Lung (tissue), 12 donors: ENCODE data around the gene SCYGR2. TPM values are rescaled to one million over a fixed set of nuclear protein-coding genes. Genes with fewer than 3 reads are reported as not detected.
A peak's percentile ranks its signal among the peaks of the same experiment; 100 is the strongest.

Source experiments
- ATAC-seq: fragments of 200-7000 bp; cut with Tn5 transposase; one replicate; pipeline ENCODE4 v1.9.1; 2020; ENCODE audit warnings: moderate number of reproducible peaks; ENCODE audit not compliant: insufficient read depth, low FRiP score
- DNase-seq, 3 donors: peaks; one replicate each; pipeline ENCODE4 v3.0.0-alpha.2; 2013 to 2017
- H3K27ac ChIP-seq, 2 donors: one replicate each; pipeline ENCODE4 v1.5.1; 2013; ENCODE audit warnings: mild to moderate bottlenecking in 2 of 2, moderate library complexity in 2 of 2, control low read depth in 1 of 2, inconsistent platforms in 1 of 2, low read depth in 1 of 2, low read length in 1 of 2
- H3K27me3 ChIP-seq, 3 donors: one replicate each; pipeline ENCODE4 v1.5.1; 2013; ENCODE audit warnings: low read length in 2 of 3; ENCODE audit not compliant: control insufficient read depth in 3 of 3, insufficient read depth in 3 of 3
- H3K36me3 ChIP-seq, 4 donors: one replicate each; pipeline ENCODE4 v1.5.1; 2013; ENCODE audit warnings: low read length in 4 of 4, mild to moderate bottlenecking in 1 of 4, moderate library complexity in 1 of 4; ENCODE audit not compliant: control insufficient read depth in 4 of 4, insufficient read depth in 4 of 4
- H3K4me1 ChIP-seq, 5 donors: one replicate each; pipeline ENCODE4 v1.5.1; 2013; ENCODE audit warnings: low read length in 5 of 5, mild to moderate bottlenecking in 2 of 5, moderate library complexity in 1 of 5; ENCODE audit not compliant: control insufficient read depth in 5 of 5, insufficient read depth in 5 of 5
- H3K4me3 ChIP-seq: one replicate; pipeline ENCODE4 v1.5.1; 2013; ENCODE audit warnings: mild to moderate bottlenecking, control low read depth, moderate library complexity
- H3K9ac ChIP-seq, 2 donors: one replicate each; pipeline ENCODE4 v1.5.1; 2013; ENCODE audit warnings: low read length in 2 of 2, control low read depth in 1 of 2; ENCODE audit not compliant: insufficient read depth in 1 of 2
- H3K9me3 ChIP-seq, 4 donors: one replicate each; pipeline ENCODE4 v1.5.1; 2013; ENCODE audit warnings: low read length in 3 of 4, mild to moderate bottlenecking in 1 of 4, moderate library complexity in 1 of 4; ENCODE audit not compliant: control insufficient read depth in 4 of 4, insufficient read depth in 3 of 4
- WGBS, 2 donors: extraction: QIAGEN DNeasy Blood & Tissue Kit; methylation state at CpG; one replicate each; pipeline ENCODE4 v1.1.7; 2013; 5-methylcytosine and 5-hydroxymethylcytosine counted together
- polyA plus RNA-seq, 2 donors: library from polyadenylated mRNA; stranded (reverse); fragments of 200-250 nt; gene quantifications; one replicate each; pipeline ENCODE4 v1.2.1, GENCODE V29; 2013
- total RNA-seq, 2 donors: library from RNA; depleted of rRNA in 1 of 2; stranded (reverse); fragments of >200 nt in 1 of 2; gene quantifications; one replicate each; pipeline ENCODE4 v1.2.1, GENCODE V29; 2014 to 2021
- TF ChIP-seq, protein P1 (sequence below): IDR thresholded peaks from 2 replicates; pipeline ENCODE4 v1.5.1; 2012; ENCODE audit warnings: mild to moderate bottlenecking; ENCODE audit errors: control extremely low read depth, extremely low read depth
- donor health status: control.
- donor health status: control.
- donor health status: Bipolar disorder and iron deficiency.
- donor health status: healthy.
- donor health status: DM: yes; HTN: yes; CAD: no.

SCYGR2 gene
- total and polyA plus RNA-seq, 4 donors = not detected

DNA sequence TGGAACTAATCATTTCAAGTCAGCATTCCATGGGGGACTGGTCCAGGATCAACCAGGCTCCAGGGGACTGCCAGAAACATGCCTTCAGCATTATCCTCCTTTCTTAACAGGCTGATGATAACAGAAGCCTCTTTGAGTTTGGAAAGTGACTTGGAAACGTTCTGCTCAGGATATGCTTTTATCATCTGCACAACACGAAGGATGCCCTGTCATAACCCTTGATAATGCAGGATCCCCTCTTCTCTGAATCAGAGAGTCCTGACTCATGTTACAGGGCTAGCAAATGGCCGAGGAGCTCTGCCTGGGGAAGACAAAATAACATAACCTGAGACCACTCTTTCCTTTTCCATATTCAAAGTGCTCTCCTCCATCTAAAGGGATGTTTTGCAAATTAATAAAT, 9.2 kb downstream of the SCYGR2 start:
- Histone ChIP-seq H3K9ac (no peak overlapping the region), H3K27ac (no peak overlapping the region), H3K27me3 (no peaks in the 10 kb centered on the region), H3K9me3 (no peaks in the 10 kb centered on the region), H3K4me3 (no peak overlapping the region), H3K4me1 (peaks cover 0 to 4% (median 2%) of the 10 kb centered on the region in 5 donors), H3K36me3 (no peaks in the 10 kb centered on the region)
- TF ChIP-seq, protein P1, sequence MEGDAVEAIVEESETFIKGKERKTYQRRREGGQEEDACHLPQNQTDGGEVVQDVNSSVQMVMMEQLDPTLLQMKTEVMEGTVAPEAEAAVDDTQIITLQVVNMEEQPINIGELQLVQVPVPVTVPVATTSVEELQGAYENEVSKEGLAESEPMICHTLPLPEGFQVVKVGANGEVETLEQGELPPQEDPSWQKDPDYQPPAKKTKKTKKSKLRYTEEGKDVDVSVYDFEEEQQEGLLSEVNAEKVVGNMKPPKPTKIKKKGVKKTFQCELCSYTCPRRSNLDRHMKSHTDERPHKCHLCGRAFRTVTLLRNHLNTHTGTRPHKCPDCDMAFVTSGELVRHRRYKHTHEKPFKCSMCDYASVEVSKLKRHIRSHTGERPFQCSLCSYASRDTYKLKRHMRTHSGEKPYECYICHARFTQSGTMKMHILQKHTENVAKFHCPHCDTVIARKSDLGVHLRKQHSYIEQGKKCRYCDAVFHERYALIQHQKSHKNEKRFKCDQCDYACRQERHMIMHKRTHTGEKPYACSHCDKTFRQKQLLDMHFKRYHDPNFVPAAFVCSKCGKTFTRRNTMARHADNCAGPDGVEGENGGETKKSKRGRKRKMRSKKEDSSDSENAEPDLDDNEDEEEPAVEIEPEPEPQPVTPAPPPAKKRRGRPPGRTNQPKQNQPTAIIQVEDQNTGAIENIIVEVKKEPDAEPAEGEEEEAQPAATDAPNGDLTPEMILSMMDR = no peak
- DNase-seq (no peak), ATAC-seq (no peak)
- 38 to 52% methylated on average over 3 of the region's 3 CpGs for WGBS, 2 donors

DNA sequence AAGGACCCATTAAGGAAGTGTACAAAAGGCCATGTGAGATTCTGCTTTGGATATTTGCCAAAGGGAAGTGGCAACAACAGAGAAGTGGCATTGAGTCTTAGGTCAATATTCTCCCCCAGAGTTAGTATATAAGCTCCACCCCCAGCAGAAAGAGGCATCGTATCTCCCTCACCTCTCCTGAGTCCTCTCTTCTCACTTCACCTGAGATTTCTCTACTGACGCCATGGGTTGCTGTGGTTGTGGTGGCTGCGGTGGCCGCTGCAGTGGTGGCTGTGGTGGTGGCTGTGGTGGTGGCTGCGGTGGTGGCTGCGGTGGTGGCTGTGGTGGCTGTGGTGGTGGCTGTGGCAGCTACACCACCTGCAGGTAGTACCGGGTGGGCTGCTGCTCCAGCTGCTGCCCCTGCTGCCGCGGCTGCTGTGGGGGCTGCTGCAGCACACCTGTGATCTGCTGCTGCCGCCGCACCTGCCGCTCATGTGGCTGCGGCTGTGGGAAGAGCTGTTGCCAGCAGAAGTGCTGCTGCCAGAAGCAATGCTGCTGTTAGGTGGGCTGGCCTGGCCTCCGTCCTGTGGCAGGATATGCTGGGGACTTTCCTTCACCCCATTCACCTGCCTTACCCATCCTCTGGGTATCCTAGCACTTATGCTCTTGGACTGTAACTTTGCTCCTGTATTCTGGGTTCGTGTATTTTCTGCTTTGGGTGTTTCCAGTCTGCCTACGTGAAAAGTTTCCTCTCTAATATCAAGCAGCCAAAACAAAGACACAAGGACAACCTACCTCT, 10.1 kb downstream of the SCYGR2 start:
- no peaks in the 10 kb centered on the region for H3K27me3 ChIP-seq
- no peak overlapping the region for H3K27ac ChIP-seq
- no peak overlapping the region for H3K9ac ChIP-seq
- H3K4me1 ChIP-seq = peaks cover 0 to 4% (median 2%) of the 10 kb centered on the region in 5 donors
- H3K4me3 ChIP-seq = no peak overlapping the region
- DNase-seq (peak in 2 of 3 donors; percentile 21 to 59), ATAC-seq (no peak)
- TF ChIP-seq, protein P1 = no peak
- H3K36me3 ChIP-seq = no peaks in the 10 kb centered on the region
- no peaks in the 10 kb centered on the region for H3K9me3 ChIP-seq
- 38 to 51% methylated on average over 15 to 16 of the region's 16 CpGs for WGBS, 2 donors

DNA sequence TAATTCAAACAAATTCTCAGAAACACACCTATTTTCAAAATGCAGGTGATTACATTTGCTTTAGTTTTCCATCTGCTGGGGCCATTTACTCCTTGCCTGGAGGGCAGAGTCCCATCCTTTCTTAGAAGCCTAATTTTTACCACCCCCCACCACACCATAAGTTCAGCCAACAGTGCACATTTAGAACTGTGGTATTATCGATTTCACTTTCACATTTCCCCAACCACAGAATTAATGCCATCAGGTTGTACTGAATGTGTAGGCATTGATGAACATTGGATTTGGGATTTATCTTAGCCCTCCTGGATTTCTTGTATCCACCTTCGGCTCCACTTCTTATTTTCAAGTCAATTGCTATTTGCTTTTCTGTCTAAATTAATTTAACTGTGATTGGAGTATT, 11.4 kb downstream of the SCYGR2 start:
- Histone ChIP-seq H3K4me1 (peaks cover 0 to 4% (median 2%) of the 10 kb centered on the region in 5 donors), H3K9me3 (no peaks in the 10 kb centered on the region), H3K9ac (no peak overlapping the region), H3K27ac (no peak overlapping the region), H3K4me3 (no peak overlapping the region), H3K27me3 (no peaks in the 10 kb centered on the region), H3K36me3 (no peaks in the 10 kb centered on the region)
- TF ChIP-seq, protein P1 = no peak
- 80 to 85% methylated on average over 2 of the region's 2 CpGs for WGBS, 2 donors
- no peak for DNase-seq
- no peak for ATAC-seq
